PC-3 (cell line): ENCODE data around the gene TEX14.

Experiments used
- EZH2 ChIP-seq: fragments of 300-600 bp; sonication (generic); IDR thresholded peaks from one replicate; pipeline ENCODE4 v1.6.1; 2017; ENCODE audit warnings: antibody characterized with exemption, mild to moderate bottlenecking, low read length; ENCODE audit not compliant: unreplicated experiment
- TF ChIP-seq, protein P1 (sequence below): fragments of 300-600 bp; sonication (generic); conservative IDR thresholded peaks from 2 replicates; pipeline ENCODE4 v1.5.1; 2017; ENCODE audit warnings: antibody characterized with exemption, low read depth, mild to moderate bottlenecking, low read length

DNA sequence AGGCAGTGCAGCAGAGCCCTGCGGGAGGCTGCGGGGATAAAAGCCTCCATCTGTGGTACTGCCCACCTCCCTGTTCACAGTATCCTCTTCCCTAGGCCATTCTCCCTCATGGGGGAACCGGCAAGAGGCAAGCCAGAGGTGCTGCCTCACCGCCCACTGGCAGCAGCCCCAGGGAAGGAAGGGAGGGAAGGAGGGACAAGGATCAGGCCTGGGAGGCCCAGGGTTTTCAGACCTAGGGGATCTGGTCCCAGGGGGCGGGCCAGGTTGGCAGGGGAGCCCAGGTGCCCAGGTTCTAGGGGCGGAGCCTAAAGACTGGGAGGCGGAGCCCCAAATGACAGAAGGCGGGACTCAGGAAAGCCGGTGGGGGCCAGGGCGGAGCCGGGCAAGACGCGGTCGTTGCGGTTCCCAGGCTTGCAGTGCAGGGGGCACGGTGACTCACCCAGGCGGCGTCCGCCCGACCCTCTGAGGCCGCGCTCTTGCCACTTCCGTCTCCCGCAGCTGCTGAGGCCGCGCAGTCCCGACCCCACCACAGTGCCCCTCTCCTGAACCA is 174.4 kb downstream of the TEX14 start:
- TF ChIP-seq, protein P1, sequence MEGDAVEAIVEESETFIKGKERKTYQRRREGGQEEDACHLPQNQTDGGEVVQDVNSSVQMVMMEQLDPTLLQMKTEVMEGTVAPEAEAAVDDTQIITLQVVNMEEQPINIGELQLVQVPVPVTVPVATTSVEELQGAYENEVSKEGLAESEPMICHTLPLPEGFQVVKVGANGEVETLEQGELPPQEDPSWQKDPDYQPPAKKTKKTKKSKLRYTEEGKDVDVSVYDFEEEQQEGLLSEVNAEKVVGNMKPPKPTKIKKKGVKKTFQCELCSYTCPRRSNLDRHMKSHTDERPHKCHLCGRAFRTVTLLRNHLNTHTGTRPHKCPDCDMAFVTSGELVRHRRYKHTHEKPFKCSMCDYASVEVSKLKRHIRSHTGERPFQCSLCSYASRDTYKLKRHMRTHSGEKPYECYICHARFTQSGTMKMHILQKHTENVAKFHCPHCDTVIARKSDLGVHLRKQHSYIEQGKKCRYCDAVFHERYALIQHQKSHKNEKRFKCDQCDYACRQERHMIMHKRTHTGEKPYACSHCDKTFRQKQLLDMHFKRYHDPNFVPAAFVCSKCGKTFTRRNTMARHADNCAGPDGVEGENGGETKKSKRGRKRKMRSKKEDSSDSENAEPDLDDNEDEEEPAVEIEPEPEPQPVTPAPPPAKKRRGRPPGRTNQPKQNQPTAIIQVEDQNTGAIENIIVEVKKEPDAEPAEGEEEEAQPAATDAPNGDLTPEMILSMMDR: no peak
- TF ChIP-seq EZH2: no peak
